ENCODE results near the gene PTN.

GRCh38 chr7:137386966-137387365, 43.4 kb upstream of the PTN start:
- TF ChIP-seq CTCF (IDR thresholded peaks at IDR 0.05; ENCODE audit: insufficient read depth, low read depth, low read length) (no peak), EZH2 (IDR thresholded peaks at IDR 0.05; ENCODE audit: insufficient read depth, low read length) (no peak)
